Neural cell (in vitro differentiated cells): ENCODE results near the gene APCDD1. TPM values are rescaled to one million over a fixed set of nuclear protein-coding genes. Genes with fewer than 3 reads are reported as not detected.
A peak's percentile ranks its signal among the peaks of the same experiment; 100 is the strongest.
"Not testable (repeated sequence)": the region's sequence is repeated elsewhere in the genome, so short reads cannot be mapped to it uniquely, and the experiment has no call there.

Experiments used
- H2AFZ ChIP-seq: fragments of 200-600, 300-800 bp; sonication (generic), shearing (Covaris generic); 2 replicates; pipeline ENCODE4 v1.6.0; 2014; ENCODE audit warnings: low read depth, mild to moderate bottlenecking, antibody characterized with exemption, low read length, moderate library complexity
- H3F3A ChIP-seq: fragments of 200-600 bp; shearing (Covaris generic); 2 replicates; pipeline ENCODE4 v1.6.1; 2016; ENCODE audit warnings: mild to moderate bottlenecking, moderate library complexity, mixed read lengths, antibody characterized with exemption, low read length; ENCODE audit not compliant: insufficient read depth, poor library complexity, severe bottlenecking
- H3K27ac ChIP-seq: fragments of 200-600, 300-800 bp; sonication (generic), shearing (Covaris generic); 2 replicates; pipeline ENCODE4 v1.5.1; 2014; ENCODE audit warnings: mild to moderate bottlenecking, low read length, moderate library complexity
- H3K27me3 ChIP-seq: fragments of 300-800, 200-600 bp; sonication (generic), shearing (Covaris generic); 2 replicates; pipeline ENCODE4 v1.6.0; 2014; ENCODE audit warnings: mild to moderate bottlenecking, low read depth, low read length, moderate library complexity; ENCODE audit not compliant: insufficient read depth
- H3K36me3 ChIP-seq: fragments of 300-800, 200-600 bp; sonication (generic), shearing (Covaris generic); 2 replicates; pipeline ENCODE4 v1.5.1; 2014; ENCODE audit warnings: mild to moderate bottlenecking, antibody characterized with exemption, low read length, moderate library complexity; ENCODE audit not compliant: insufficient read depth
- H3K4me2 ChIP-seq: fragments of 300-800, 200-600 bp; sonication (generic), shearing (Covaris generic); 2 replicates; pipeline ENCODE4 v1.6.0; 2014; ENCODE audit warnings: mild to moderate bottlenecking, low read length
- H3K4me3 ChIP-seq: fragments of 300-800, 200-600 bp; sonication (generic), shearing (Covaris generic); 2 replicates; pipeline ENCODE4 v1.5.1; 2014; ENCODE audit warnings: mild to moderate bottlenecking, low read length, moderate library complexity
- H3K79me2 ChIP-seq: fragments of 200-600 bp; shearing (Covaris generic); replicated peaks from 2 replicates; pipeline ENCODE4 v1.6.0; 2014; ENCODE audit warnings: mild to moderate bottlenecking, low read length, moderate library complexity; ENCODE audit not compliant: insufficient read depth
- H3K9ac ChIP-seq: fragments of 300-800, 200-600 bp; sonication (generic), shearing (Covaris generic); 2 replicates; pipeline ENCODE4 v1.6.1; 2016; ENCODE audit warnings: mild to moderate bottlenecking, low read length, mixed read lengths
- H3K9me2 ChIP-seq: fragments of 200-600 bp; shearing (Covaris generic); 2 replicates; pipeline ENCODE4 v1.6.1; 2016; ENCODE audit warnings: mild to moderate bottlenecking, low read length, mixed read lengths; ENCODE audit not compliant: insufficient read depth
- H3K9me3 ChIP-seq: fragments of 200-600, 300-800 bp; sonication (generic), shearing (Covaris generic); 2 replicates; pipeline ENCODE4 v1.6.1; 2016; ENCODE audit warnings: mild to moderate bottlenecking, mixed run types, low read length, moderate library complexity, mixed read lengths
- H4K20me1 ChIP-seq: fragments of 200-600 bp; shearing (Covaris generic); 2 replicates; pipeline ENCODE4 v1.6.1; 2016; ENCODE audit warnings: mild to moderate bottlenecking, mixed run types; ENCODE audit not compliant: insufficient read depth
- CTCF ChIP-seq: fragments of 450-650 bp; IDR thresholded peaks from 2 replicates; pipeline ENCODE4 v1.5.1; 2014; ENCODE audit warnings: antibody characterized with exemption, mild to moderate bottlenecking, moderate library complexity; ENCODE audit not compliant: poor library complexity, severe bottlenecking
- EP300 ChIP-seq: fragments of 450-650 bp; conservative IDR thresholded peaks from 2 replicates; pipeline ENCODE4 v1.6.1; 2014; ENCODE audit warnings: antibody characterized with exemption, mild to moderate bottlenecking, moderate library complexity; ENCODE audit not compliant: poor library complexity, severe bottlenecking
- EZH2 ChIP-seq: fragments of 200-600, 300-800 bp; shearing (Covaris generic), sonication (generic); IDR thresholded peaks from 2 replicates; pipeline ENCODE4 v1.6.1; 2014; ENCODE audit warnings: antibody characterized with exemption, low read length, borderline replicate concordance, mild to moderate bottlenecking; ENCODE audit not compliant: insufficient read depth, poor library complexity, severe bottlenecking
- MXI1 ChIP-seq: fragments of 450-650 bp; conservative IDR thresholded peaks from 2 replicates; pipeline ENCODE4 v1.6.1; 2014; ENCODE audit warnings: antibody characterized with exemption, mild to moderate bottlenecking; ENCODE audit not compliant: poor library complexity, severe bottlenecking
- POLR2AphosphoS5 ChIP-seq: IDR thresholded peaks from 2 replicates; pipeline ENCODE4 v1.6.1; 2012
- RAD21 ChIP-seq: fragments of 450-650 bp; conservative IDR thresholded peaks from 2 replicates; pipeline ENCODE4 v1.6.1; 2014; ENCODE audit warnings: antibody characterized with exemption, mild to moderate bottlenecking, moderate library complexity
- REST ChIP-seq: IDR thresholded peaks from 2 replicates; pipeline ENCODE4 v1.6.1; 2012; ENCODE audit warnings: borderline replicate concordance
- SMC3 ChIP-seq: fragments of 450-650 bp; conservative IDR thresholded peaks from 2 replicates; pipeline ENCODE4 v1.6.1; 2014; ENCODE audit warnings: antibody characterized with exemption, mild to moderate bottlenecking, moderate library complexity; ENCODE audit not compliant: poor library complexity
- TAF1 ChIP-seq: IDR thresholded peaks from 2 replicates; pipeline ENCODE4 v1.6.1; 2012; ENCODE audit warnings: low read depth
- polyA plus RNA-seq: library from polyadenylated mRNA; depleted of rRNA; stranded (reverse); fragments of >200 nt; gene quantifications from 2 replicates; pipeline ENCODE4 v1.2.3, GENCODE V29; 2014

APCDD1 gene
- polyA plus RNA-seq, 1 donor from 2014 or later: 0.58 TPM

GRCh38 chr18:10463741-10464140, 9.3 kb downstream of the APCDD1 start:
- H3K9me2 ChIP-seq: no peaks in the 10 kb centered on the region
- no peaks in the 10 kb centered on the region for H3K36me3 ChIP-seq
- no peaks in the 10 kb centered on the region for H3K27me3 ChIP-seq
- H3K27ac ChIP-seq: no peak overlapping the region
- H3K79me2 ChIP-seq: no peaks in the 10 kb centered on the region
- no peak overlapping the region for H3K9ac ChIP-seq
- no peak for TF ChIP-seq REST
- TF ChIP-seq MXI1: no peak
- TF ChIP-seq RAD21: no peak
- TF ChIP-seq EZH2: no peak
- TF ChIP-seq CTCF: no peak
- no peak for TF ChIP-seq SMC3
- TF ChIP-seq EP300: no peak
- TF ChIP-seq TAF1: no peak
- no peaks in the 10 kb centered on the region for H4K20me1 ChIP-seq
- no peak overlapping the region for H2AFZ ChIP-seq
- H3K4me3 ChIP-seq: no peak overlapping the region
- peaks cover 3% of the 10 kb centered on the region for H3F3A ChIP-seq
- H3K4me2 ChIP-seq: no peak overlapping the region
- no peaks in the 10 kb centered on the region for H3K9me3 ChIP-seq

- H3F3A ChIP-seq, H3K4me3 ChIP-seq, H4K20me1 ChIP-seq, H3K9me2 ChIP-seq, H3K9ac ChIP-seq, H3K27ac ChIP-seq, H3K36me3 ChIP-seq, H2AFZ ChIP-seq, H3K9me3 ChIP-seq, H3K27me3 ChIP-seq, H3K4me2 ChIP-seq, H3K79me2 ChIP-seq: not testable (repeated sequence)
Observed at GRCh38 chr18:10464161-10464648, 9.8 kb downstream of the APCDD1 start.

GRCh38 chr18:10465174-10465939, 10.9 kb downstream of the APCDD1 start:
- Histone ChIP-seq H3K79me2 (no peaks in the 10 kb centered on the region), H3K4me2 (no peak overlapping the region), H3K36me3 (no peaks in the 10 kb centered on the region), H2AFZ (no peak overlapping the region), H3K9me3 (no peaks in the 10 kb centered on the region), H3K9me2 (no peaks in the 10 kb centered on the region), H3K27ac (no peak overlapping the region), H3K4me3 (no peak overlapping the region), H3K9ac (no peak overlapping the region), H4K20me1 (no peaks in the 10 kb centered on the region), H3K27me3 (no peaks in the 10 kb centered on the region), H3F3A (peaks cover 3% of the 10 kb centered on the region)
- TF ChIP-seq EP300: peak; percentile 82
- TF ChIP-seq EZH2: no peak
- peak; percentile 26 for TF ChIP-seq MXI1
- no peak for TF ChIP-seq RAD21
- peak; percentile 96 for TF ChIP-seq POLR2AphosphoS5
- peak; percentile 15 for TF ChIP-seq CTCF
- no peak for TF ChIP-seq REST
- TF ChIP-seq SMC3: no peak
- TF ChIP-seq TAF1: no peak
